GM12892 (cell line): ENCODE results near the gene RPS29.
"Not testable (repeated sequence)": the region's sequence is repeated elsewhere in the genome, so short reads cannot be mapped to it uniquely, and the experiment has no call there.

ENCODE experiments used
- DNase-seq: peaks from one replicate; pipeline ENCODE4 v3.0.0; 2011; ENCODE audit not compliant: insufficient read length
- FAIRE-seq: peaks from 2 replicates; lab custom pipeline; 2011; peaks lifted over from hg19 to GRCh38; lab: Jason Lieb, UNC
- POLR2A ChIP-seq: IDR thresholded peaks from 2 replicates; pipeline ENCODE4 v1.6.1; 2011; ENCODE audit warnings: low read depth, low read length, control low read depth
- POLR2AphosphoS5 ChIP-seq: IDR thresholded peaks from 2 replicates; pipeline ENCODE4 v1.6.1; 2011; ENCODE audit warnings: low read depth, low read length, control low read depth
- TAF1 ChIP-seq: IDR thresholded peaks from 2 replicates; pipeline ENCODE4 v1.6.1; 2011; ENCODE audit warnings: low read depth, mild to moderate bottlenecking, control low read depth, low read length, borderline replicate concordance

Gene RPS29

GRCh38 chr14:49619730-49620129 is 33.5 kb upstream of the RPS29 start:
- TF ChIP-seq TAF1 (no peak), POLR2AphosphoS5 (no peak), POLR2A (no peak)
- FAIRE-seq (no peak), DNase-seq (no peak)

- not testable (repeated sequence) for FAIRE-seq, DNase-seq
These were observed 33.1 kb upstream of the RPS29 start for GRCh38 chr14:49619273-49619672.

GRCh38 chr14:49617852-49618519 is 31.8 kb upstream of the RPS29 start:
- no peak for FAIRE-seq
- TF ChIP-seq TAF1: no peak
- peak; percentile 37 for TF ChIP-seq POLR2AphosphoS5
- no peak for DNase-seq

GRCh38 chr14:49615776-49616175 is 29.6 kb upstream of the RPS29 start:
- DNase-seq (no peak), FAIRE-seq (no peak)
- no peak for TF ChIP-seq TAF1
- TF ChIP-seq POLR2AphosphoS5: no peak
- TF ChIP-seq POLR2A: no peak

- FAIRE-seq: no peak
- TF ChIP-seq TAF1 (no peak), POLR2AphosphoS5 (no peak), POLR2A (no peak)
- DNase-seq: no peak
These were observed 28.0 kb upstream of the RPS29 start for GRCh38 chr14:49614196-49614595.

GRCh38 chr14:49612671-49613070 is 26.5 kb upstream of the RPS29 start:
- TF ChIP-seq TAF1 (no peak), POLR2AphosphoS5 (no peak), POLR2A (no peak)
- DNase-seq (no peak), FAIRE-seq (no peak)

- DNase-seq (no peak), FAIRE-seq (no peak)
- no peak for TF ChIP-seq TAF1
- no peak for TF ChIP-seq POLR2A
These were observed 26.1 kb upstream of the RPS29 start for GRCh38 chr14:49612251-49612650.

DNA sequence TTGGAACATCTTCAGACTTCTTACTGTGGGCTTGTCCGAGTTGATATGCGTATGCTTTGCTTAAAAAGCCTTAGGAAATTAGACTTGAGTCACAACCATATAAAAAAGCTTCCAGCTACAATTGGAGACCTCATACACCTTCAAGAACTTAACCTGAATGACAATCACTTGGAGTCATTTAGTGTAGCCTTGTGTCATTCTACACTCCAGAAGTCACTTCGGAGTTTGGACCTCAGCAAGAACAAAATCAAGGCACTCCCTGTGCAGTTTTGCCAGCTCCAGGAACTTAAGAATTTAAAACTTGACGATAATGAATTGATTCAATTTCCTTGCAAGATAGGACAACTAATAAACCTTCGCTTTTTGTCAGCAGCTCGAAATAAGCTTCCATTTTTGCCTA is 21.4 kb upstream of the RPS29 start:
- no peak for TF ChIP-seq POLR2AphosphoS5
- TF ChIP-seq POLR2A: no peak
- no peak for TF ChIP-seq TAF1
- FAIRE-seq (no peak), DNase-seq (no peak)

DNA sequence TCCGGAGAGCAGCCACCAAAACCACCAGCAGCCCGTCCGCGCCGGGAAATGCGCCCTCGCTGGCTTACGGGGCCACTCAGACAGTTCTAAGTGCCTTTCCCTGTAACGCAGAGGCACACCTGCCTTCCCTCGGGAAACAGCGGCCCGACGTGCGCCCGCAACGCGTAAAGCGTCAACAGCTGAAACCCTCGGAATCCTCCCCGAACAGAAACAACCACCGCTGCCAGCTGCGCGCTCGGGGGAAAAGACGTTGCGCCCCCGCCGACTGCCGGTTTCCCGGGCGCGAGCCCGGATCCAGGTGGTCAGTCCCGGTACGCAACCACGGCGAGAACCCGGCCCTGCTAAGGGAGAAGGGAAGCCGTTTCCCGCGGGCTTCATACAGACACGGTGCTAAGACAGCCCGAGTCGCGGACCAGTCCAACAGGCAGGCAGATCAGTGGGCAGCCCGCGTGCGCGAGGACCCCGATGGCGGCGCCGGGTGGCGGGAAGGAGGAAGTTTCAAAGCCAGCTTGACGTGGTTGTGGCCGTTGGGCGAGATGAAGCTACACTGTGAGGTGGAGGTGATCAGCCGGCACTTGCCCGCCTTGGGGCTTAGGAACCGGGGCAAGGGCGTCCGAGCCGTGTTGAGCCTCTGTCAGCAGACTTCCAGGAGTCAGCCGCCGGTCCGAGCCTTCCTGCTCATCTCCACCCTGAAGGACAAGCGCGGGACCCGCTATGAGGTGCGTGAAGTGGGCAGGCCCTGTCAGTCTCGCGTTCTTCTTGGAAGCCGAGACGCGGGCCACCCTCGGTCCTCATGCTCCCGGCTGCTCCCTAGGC is 12.5 kb upstream of the RPS29 start, which contains the start of gene LRR1:
LRR1 (plus strand) TSS at position 456 of the 816 bp plus-strand sequence; CDS start at position 537, 81 bp downstream.
- FAIRE-seq (peak; percentile 76), DNase-seq (peak; percentile 47)
- TF ChIP-seq POLR2A (peak; percentile 94), POLR2AphosphoS5 (peak; percentile 89), TAF1 (peak; percentile 90)

- DNase-seq (no peak), FAIRE-seq (no peak)
- no peak for TF ChIP-seq TAF1
- no peak for TF ChIP-seq POLR2A
- TF ChIP-seq POLR2AphosphoS5: no peak
These were observed 12.0 kb upstream of the RPS29 start for GRCh38 chr14:49598189-49598484.

GRCh38 chr14:49594347-49595091 is 8.3 kb upstream of the RPS29 start:
- DNase-seq (no peak), FAIRE-seq (peak; percentile 84)
- TF ChIP-seq TAF1: no peak
- TF ChIP-seq POLR2A: no peak
- no peak for TF ChIP-seq POLR2AphosphoS5

DNA sequence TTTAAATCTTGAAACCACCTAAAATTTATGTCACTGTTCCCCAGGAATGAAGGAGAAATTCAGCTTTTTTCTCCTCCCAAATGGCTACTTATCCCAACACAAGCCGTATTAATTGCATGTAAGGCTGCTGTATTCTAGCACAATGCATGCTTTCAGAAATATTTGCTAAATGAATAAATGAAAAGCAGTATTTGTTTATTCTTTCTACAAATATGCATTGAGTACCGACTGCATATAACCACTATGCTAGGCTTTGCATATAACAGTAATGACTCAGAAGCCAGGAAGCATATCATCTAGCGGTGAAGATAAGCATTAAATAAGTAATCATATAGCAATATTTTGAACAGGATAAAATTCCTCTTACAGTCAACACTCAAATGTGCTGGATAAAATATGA is 6.8 kb upstream of the RPS29 start:
- TF ChIP-seq POLR2AphosphoS5 (no peak), POLR2A (no peak), TAF1 (no peak)
- DNase-seq: no peak
- FAIRE-seq: no peak
